CD4-positive, alpha-beta T cell treated with Interleukin-4 for 4 hours (primary cell): Measurements from ENCODE around the gene NGEF.
"Not testable (repeated sequence)": the region's sequence is repeated elsewhere in the genome, so short reads cannot be mapped to it uniquely, and the experiment has no call there.

Experiments used
- DNase-seq: peaks from one replicate; pipeline ENCODE4 v3.0.0-alpha.2; 2020

The NGEF gene

GRCh38 chr2:232925153-232925820 is 87.8 kb downstream of the NGEF start:
- DNase-seq, result no peak

- no peak for DNase-seq
These were observed 88.6 kb downstream of the NGEF start for GRCh38 chr2:232924433-232924832.

DNA sequence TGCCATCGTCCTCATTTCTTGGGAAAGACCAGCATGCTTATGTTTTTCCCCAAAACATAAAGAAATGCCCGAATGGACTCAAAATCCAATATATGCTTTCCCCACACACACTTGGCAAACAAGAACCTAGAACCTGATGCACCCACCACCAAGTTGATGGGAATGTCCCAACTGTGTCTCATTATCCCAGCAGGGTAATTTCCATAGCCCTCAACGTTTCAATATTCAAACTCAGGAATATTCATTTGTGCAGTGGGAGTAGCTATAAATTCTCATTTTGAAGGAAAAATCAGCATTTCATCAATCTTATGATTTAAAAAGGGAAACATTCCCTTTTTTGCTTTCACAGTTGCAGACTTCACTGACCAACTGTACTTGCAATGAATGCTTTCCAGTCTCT is 92.3 kb downstream of the NGEF start:
- no peak for DNase-seq

DNA sequence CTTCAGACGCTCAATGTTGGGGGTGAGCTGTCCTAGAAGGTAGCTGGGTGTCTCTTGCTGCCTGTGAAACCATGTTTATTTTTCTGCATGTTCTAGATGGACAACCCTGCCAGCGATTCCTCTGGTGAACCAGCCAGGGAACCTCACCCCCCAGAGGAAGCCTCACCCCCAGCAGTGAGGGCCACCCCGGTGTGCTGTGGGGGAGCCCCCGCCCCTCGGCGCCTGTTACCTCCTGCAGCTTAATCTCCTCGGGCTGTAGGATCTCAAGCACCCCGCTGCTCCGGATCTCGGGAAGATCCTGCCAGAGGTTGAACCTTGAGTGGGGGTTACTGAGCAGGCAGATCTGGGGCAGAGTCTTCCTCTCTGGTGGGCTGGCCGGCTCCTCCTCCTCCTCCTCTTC is 93.0 kb downstream of the NGEF start:
- DNase-seq, result no peak

GRCh38 chr2:232919141-232919540 is 93.9 kb downstream of the NGEF start:
- no peak for DNase-seq

GRCh38 chr2:232913903-232914302 is 99.2 kb downstream of the NGEF start:
- no peak for DNase-seq

GRCh38 chr2:232911712-232912277 is 101.3 kb downstream of the NGEF start:
- no peak for DNase-seq

DNA sequence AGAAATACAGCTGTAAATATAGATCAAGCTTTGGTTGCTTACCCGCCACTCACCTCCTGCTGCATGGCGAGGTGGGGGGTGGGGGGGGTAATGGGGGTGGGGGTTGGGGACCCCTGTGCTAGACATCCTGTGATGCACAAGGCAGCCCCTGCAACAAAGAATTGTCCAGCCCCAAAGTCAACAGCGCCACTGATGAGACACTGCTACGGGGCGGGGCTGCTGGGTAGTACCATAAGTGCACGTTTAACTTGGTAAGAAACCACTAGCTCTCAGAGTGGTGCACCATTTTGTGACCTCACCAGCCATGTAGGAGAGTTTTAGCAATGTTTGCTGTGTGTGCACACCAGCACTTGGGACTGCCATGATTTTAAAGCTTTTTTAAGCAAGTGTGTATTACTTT is 102.7 kb downstream of the NGEF start:
- DNase-seq, result no peak

DNA sequence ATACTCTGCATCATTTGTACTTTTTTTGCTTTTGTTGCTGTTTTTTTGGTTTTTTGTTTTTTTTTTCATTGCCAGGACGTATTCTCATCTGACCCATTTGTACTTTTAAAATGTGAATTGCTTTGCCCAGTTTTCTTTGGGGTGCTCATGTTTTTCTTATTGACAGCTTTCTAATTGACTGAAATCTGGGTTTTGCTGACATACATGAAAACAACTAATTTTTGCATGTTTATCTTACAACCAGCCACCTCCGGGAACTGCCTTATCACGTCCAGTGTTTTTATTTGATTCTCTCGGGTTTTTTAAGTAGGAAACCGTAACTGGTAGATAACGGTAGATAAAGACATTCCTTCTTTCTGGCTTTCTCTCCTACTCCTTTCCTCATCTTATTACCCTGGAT is 104.4 kb downstream of the NGEF start:
- DNase-seq, result no peak

DNA sequence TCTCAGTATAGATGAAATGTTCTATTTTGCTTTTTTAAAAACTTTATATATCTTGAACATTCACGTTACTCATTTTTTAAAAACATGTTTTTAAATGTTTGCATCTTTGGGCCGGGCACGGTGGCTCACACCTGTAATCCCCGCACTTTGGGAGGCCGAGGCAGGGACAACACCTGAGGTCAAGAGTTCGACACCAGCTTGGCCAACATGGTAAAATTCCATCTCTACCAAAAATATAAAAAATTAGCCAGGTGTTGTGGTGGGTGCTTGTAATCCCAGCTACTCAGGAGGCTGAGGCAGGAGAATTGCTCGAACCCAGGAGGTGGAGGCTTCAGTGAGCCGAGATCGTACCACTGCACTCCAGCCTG is 105.4 kb downstream of the NGEF start:
- DNase-seq, result not testable (repeated sequence)

DNA sequence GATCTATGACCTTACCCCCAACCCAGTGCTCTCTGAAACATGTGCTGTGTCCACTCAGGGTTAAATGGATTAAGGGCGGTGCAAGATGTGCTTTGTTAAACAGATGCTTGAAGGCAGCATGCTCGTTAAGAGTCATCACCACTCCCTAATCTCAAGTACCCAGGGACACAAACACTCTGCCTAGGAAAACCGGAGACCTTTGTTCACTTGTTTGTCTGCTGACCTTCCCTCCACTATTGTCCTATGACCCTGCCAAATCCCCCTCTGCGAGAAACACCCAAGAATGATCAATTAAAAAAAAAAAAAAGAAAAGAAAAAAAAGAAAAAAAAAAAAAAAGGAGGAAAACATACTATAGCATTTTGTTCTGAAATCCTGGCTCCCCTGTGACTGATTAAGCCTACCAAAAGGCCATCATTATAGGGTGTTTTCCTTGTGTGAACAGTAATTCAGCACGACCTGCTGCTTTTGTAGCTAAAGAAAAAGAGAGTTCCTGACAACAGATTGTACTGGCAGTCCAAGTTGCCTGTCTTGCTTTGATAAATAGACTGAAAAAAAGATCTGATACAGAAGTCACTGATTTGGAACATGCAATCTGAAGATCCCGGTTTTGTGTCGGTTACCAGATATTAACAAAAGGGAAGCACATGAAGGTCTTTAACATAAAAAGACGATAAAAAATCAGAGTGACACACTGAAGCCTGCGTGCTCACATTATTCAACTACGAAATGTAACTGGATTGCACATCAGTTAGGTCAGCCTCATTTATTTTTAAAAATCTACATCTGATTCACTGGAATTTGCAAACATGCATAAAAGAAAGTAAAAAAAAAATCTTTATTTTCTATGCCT is 106.0 kb downstream of the NGEF start:
- not testable (repeated sequence) for DNase-seq

GRCh38 chr2:232903989-232904388 is 109.1 kb downstream of the NGEF start:
- DNase-seq, result no peak

- DNase-seq, result no peak
These were observed 111.1 kb downstream of the NGEF start for GRCh38 chr2:232901736-232902578.

DNA sequence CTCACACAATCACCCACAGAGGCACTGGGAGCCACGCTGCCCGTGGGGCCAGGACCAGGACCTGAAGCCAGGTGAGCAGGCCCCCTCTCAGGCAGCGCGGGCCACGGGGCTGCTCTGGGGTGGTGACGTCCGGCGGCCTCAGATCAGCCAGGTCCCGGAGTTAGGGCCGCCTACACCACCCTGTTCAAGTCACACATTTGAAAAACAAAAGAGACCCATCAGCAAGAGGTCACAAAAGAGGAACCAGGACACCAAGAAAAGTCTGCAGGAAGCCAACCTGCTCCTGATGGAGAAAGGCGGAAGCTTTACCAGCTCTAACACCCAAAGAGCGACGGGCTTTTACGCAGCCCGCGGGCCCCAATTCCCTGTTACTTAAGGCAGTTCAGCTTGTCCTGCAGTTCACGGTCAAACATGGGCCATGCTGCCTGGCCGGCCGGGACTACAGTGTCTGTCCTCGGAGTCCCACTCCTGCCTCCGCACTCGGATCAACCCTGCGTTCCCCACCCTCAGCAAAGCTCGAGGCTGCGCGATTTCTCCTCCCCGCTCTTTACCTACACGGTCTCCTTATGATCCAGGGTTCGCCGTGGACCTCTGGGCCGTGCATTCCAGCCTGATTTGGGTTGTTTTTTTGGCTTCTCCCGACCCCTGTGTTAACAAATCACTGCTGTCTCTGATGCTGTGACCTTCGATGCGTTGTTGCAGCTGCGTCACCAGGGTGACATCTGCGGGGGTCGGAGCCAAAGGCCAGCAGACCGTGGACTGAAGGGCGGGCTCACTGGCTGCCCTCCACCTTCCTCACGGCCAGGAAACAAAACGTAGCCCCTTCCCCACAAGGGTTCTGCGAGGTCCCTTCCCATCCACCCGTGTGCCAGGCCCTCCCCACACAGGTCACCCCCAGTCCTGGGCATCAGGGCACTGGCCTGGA is 112.0 kb downstream of the NGEF start:
- no peak for DNase-seq

DNA sequence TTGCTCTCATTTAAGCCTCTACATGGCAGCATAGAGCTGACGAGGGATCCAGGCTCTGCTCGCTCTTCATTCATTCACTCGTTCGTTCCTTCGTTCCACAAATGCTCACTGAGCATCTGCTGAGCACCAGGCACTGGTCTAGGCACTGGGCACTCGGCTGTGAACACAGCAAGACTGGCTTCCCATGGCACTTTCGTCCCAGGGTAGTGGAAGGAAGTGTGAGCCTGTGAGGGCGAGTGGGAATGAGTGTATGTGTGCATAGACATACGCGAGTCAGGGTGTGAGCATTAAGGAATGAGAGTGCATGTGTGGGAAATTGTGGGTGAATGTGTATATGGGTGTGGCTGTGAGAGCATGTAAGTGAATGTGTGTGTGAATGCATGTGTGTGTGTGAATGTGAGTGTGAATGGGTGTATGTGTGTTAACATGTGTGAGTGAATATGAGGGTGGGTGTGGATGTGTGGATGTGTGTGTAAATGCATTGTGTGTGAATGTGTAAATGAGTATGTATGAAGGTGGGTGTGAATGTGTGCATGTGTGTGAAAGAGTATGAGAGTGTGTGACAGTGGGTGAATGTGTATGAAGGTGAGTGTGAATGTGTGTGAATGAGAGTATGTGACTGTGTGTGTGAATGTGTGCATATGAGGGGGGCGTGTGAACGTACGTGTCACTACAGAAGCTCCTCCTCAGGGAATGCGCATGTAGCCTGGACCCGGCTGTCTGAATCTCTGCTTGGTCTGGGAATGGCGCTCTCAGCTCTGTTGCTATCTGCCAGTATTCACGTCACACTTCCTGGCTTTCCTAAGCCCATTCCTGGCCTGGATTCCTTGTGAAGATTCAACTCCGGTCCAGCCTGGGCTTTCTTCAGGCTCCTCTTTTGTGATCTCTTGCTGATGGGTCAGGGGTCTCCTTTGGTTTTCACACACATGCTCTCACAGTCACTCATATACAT is 114.2 kb downstream of the NGEF start:
- DNase-seq, result no peak

GRCh38 chr2:232897598-232898408 is 115.3 kb downstream of the NGEF start:
- DNase-seq, result no peak

GRCh38 chr2:232896720-232897597 is 116.1 kb downstream of the NGEF start:
- no peak for DNase-seq

DNA sequence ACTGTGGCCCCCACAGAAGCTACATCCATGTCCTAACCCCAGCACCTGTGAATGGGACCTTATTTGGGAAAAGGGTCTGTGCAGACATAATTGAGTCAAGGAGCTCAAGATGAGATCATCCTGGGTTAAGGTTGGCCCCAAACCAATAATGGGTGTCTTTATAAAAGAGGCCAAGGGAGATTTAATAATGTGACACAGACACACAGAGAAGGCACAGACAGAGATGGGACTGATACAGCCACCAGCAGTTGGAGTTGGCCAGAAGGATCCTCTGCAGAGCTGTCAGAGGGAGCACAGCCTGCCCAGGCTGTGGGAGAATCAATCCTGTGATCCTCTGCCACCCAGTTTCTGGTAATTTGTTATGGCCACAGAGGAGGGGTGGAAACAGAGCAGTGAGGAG is 116.9 kb downstream of the NGEF start:
- DNase-seq, result no peak

- no peak for DNase-seq
These were observed 118.3 kb downstream of the NGEF start for GRCh38 chr2:232894746-232895145.
